Ishikawa (cell line): ENCODE data around the gene PSMB1.

Experiments
- CEBPB ChIP-seq: IDR thresholded peaks from 2 replicates; pipeline ENCODE4 v1.6.1; 2012
- CREB1 ChIP-seq: IDR thresholded peaks from 2 replicates; pipeline ENCODE4 v1.6.1; 2012; ENCODE audit warnings: low read depth
- EGR1 ChIP-seq: IDR thresholded peaks from 2 replicates; pipeline ENCODE4 v1.6.1; 2012
- EP300 ChIP-seq: IDR thresholded peaks from 2 replicates; pipeline ENCODE4 v1.6.1; 2012; ENCODE audit warnings: borderline replicate concordance
- FOXM1 ChIP-seq: IDR thresholded peaks from 2 replicates; pipeline ENCODE4 v1.6.1; 2012; ENCODE audit warnings: low read depth, borderline replicate concordance
- NFIC ChIP-seq: IDR thresholded peaks from 2 replicates; pipeline ENCODE4 v1.6.1; 2012
- RAD21 ChIP-seq: IDR thresholded peaks from 2 replicates; pipeline ENCODE4 v1.6.1; 2012; ENCODE audit warnings: low read depth
- TAF1 ChIP-seq: IDR thresholded peaks from 2 replicates; pipeline ENCODE4 v1.6.1; 2012; ENCODE audit warnings: low read depth, mild to moderate bottlenecking
- TCF12 ChIP-seq: IDR thresholded peaks from 2 replicates; pipeline ENCODE4 v1.6.1; 2012; ENCODE audit warnings: low read depth
- TEAD4 ChIP-seq: IDR thresholded peaks from 2 replicates; pipeline ENCODE4 v1.6.1; 2012
- YY1 ChIP-seq: IDR thresholded peaks from 2 replicates; pipeline ENCODE4 v1.6.1; 2012; ENCODE audit warnings: low read depth
- ZBTB7A ChIP-seq: IDR thresholded peaks from 2 replicates; pipeline ENCODE4 v1.6.1; 2012; ENCODE audit warnings: low read depth
- TF ChIP-seq, protein P1 (sequence below): IDR thresholded peaks from 2 replicates; pipeline ENCODE4 v1.6.1; 2012
- TF ChIP-seq, protein P2 (sequence below): IDR thresholded peaks from 2 replicates; pipeline ENCODE4 v1.6.1; 2012; ENCODE audit warnings: low read depth, mild to moderate bottlenecking
- TF ChIP-seq, protein P3 (sequence below): IDR thresholded peaks from 2 replicates; pipeline ENCODE4 v1.6.1; 2012

PSMB1 gene

DNA sequence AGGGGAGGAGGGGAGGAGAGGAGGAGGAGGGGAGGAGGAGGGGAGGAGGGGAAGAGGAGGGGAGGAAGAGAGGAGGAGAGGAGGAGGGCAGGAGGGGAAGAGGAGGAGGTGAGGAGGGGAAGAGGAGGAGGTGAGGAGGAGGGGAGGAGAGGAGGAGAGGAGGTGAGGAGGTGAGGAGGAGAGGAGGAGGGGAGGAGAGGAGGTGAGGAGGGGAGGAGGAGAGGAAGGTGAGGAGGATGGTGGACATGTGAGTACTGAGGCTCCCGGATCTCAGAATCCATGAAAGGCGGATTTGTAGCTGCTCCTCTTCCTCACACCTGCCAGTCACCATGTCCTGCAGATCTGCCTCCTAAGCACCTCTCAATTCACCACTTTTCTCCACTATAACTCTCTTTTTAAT is 59.8 kb downstream of the PSMB1 start:
- TF ChIP-seq TCF12 = no peak
- TF ChIP-seq EGR1 = no peak
- TF ChIP-seq, protein P1, sequence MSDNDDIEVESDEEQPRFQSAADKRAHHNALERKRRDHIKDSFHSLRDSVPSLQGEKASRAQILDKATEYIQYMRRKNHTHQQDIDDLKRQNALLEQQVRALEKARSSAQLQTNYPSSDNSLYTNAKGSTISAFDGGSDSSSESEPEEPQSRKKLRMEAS = no peak
- TF ChIP-seq TEAD4 = no peak
- no peak for TF ChIP-seq RAD21
- TF ChIP-seq, protein P2, sequence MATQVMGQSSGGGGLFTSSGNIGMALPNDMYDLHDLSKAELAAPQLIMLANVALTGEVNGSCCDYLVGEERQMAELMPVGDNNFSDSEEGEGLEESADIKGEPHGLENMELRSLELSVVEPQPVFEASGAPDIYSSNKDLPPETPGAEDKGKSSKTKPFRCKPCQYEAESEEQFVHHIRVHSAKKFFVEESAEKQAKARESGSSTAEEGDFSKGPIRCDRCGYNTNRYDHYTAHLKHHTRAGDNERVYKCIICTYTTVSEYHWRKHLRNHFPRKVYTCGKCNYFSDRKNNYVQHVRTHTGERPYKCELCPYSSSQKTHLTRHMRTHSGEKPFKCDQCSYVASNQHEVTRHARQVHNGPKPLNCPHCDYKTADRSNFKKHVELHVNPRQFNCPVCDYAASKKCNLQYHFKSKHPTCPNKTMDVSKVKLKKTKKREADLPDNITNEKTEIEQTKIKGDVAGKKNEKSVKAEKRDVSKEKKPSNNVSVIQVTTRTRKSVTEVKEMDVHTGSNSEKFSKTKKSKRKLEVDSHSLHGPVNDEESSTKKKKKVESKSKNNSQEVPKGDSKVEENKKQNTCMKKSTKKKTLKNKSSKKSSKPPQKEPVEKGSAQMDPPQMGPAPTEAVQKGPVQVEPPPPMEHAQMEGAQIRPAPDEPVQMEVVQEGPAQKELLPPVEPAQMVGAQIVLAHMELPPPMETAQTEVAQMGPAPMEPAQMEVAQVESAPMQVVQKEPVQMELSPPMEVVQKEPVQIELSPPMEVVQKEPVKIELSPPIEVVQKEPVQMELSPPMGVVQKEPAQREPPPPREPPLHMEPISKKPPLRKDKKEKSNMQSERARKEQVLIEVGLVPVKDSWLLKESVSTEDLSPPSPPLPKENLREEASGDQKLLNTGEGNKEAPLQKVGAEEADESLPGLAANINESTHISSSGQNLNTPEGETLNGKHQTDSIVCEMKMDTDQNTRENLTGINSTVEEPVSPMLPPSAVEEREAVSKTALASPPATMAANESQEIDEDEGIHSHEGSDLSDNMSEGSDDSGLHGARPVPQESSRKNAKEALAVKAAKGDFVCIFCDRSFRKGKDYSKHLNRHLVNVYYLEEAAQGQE = no peak

DNA sequence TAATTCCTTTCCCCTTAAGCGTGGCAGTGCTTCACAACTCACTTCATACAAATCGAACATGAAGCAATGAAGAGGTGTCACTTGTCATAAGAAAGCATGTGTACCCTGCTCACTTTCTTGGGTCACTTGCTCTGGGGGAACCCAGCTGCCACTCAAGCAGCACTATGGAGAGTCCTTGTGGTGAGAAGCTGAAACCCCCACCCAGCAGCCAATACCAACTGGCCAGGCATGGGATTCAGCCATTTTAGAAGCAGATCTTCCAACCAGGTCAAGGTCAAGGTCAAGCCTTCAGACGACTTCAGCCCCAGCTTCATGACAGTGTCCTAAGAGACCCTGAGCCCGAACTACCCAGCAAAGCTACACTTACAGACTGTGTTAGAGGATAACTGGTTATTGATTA is 62.8 kb downstream of the PSMB1 start:
- no peak for TF ChIP-seq ZBTB7A
- TF ChIP-seq TCF12 = no peak
- TF ChIP-seq CEBPB = no peak
- no peak for TF ChIP-seq NFIC
- TF ChIP-seq, protein P2 = no peak
- TF ChIP-seq, protein P1 = no peak
- no peak for TF ChIP-seq RAD21
- TF ChIP-seq CREB1 = no peak
- no peak for TF ChIP-seq YY1
- no peak for TF ChIP-seq EGR1
- no peak for TF ChIP-seq FOXM1
- TF ChIP-seq, protein P3, sequence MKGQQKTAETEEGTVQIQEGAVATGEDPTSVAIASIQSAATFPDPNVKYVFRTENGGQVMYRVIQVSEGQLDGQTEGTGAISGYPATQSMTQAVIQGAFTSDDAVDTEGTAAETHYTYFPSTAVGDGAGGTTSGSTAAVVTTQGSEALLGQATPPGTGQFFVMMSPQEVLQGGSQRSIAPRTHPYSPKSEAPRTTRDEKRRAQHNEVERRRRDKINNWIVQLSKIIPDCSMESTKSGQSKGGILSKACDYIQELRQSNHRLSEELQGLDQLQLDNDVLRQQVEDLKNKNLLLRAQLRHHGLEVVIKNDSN = no peak
- TF ChIP-seq TEAD4 = no peak

DNA sequence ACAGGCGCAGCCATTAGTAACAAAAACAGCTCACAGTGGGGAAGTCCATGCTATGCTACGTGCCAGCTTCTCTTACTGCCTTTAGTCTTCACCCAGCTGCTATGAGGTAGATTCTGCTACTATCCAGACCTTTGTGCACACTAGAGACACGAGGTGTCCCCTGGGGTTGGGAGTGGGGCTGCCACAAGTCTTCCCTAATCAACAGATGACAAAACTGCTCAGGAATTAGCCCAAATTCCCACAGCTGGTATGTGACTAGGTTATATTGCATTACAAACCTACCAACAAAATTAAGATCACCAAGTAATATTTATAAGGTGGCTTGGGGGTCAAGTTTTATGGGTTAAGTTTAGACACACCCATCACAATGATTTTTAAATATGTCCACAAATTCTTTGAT is 63.3 kb downstream of the PSMB1 start:
- TF ChIP-seq, protein P2 = no peak
- TF ChIP-seq ZBTB7A (no peak), FOXM1 (no peak), TEAD4 (no peak), TAF1 (no peak), EGR1 (no peak), CEBPB (no peak), YY1 (no peak), RAD21 (no peak), NFIC (no peak), TCF12 (no peak), EP300 (no peak), CREB1 (no peak)
- TF ChIP-seq, protein P1 = no peak
- TF ChIP-seq, protein P3 = no peak

DNA sequence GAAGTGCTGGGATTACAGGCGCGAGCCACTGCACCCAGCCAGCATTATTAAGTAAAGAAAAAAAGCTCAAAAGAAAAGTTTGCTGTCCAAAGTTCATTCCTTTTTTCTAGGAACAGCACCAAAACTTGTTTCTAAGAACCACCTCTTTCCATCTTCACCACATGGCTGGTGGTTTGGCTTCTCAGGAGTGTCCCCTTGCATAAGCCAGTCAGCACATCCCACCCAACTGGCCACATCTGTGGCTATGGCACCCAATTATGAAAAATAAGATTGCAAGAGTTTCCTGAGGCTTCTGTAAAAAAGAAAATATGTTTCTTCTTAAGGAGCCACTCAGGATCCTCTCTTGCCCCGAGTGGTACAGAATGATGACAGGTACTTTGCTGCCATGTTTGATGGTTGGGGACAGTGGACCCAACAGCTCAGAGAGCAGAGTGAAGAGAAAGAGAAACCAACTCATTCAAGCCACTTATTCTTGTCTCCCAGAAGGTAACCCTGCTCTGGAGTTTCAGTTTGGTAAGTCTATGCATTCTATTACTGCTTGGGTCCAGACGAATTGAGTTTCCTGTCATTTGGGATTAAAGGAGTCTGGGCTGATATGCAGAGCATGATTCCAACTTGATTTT is 65.3 kb downstream of the PSMB1 start:
- TF ChIP-seq EP300 (no peak), YY1 (no peak), NFIC (no peak), EGR1 (no peak), ZBTB7A (no peak), CREB1 (no peak), RAD21 (no peak), CEBPB (no peak), FOXM1 (no peak), TAF1 (no peak)
- TF ChIP-seq, protein P3 = no peak
